Fibroblast of pulmonary artery (primary cell): ENCODE results near the gene DIAPH3.

Experiments
- DNase-seq: peaks from one replicate; pipeline ENCODE4 v3.0.0-alpha.2; 2010; ENCODE audit warnings: low read depth
- H3K4me3 ChIP-seq: replicated peaks from 2 replicates; pipeline ENCODE4 v1.5.1; 2011; ENCODE audit warnings: low read depth, mild to moderate bottlenecking, control low read depth, low read length, moderate library complexity
- TF ChIP-seq, protein P1 (sequence below): IDR thresholded peaks from 2 replicates; pipeline ENCODE4 v1.5.1; 2011; ENCODE audit warnings: mild to moderate bottlenecking, control low read depth, low read length, inconsistent platforms; ENCODE audit errors: missing control alignments

DIAPH3 gene

GRCh38 chr13:59914556-59914955 is 249.2 kb downstream of the DIAPH3 start:
- peak; percentile 41 for DNase-seq
- no peak overlapping the region for H3K4me3 ChIP-seq
- TF ChIP-seq, protein P1, sequence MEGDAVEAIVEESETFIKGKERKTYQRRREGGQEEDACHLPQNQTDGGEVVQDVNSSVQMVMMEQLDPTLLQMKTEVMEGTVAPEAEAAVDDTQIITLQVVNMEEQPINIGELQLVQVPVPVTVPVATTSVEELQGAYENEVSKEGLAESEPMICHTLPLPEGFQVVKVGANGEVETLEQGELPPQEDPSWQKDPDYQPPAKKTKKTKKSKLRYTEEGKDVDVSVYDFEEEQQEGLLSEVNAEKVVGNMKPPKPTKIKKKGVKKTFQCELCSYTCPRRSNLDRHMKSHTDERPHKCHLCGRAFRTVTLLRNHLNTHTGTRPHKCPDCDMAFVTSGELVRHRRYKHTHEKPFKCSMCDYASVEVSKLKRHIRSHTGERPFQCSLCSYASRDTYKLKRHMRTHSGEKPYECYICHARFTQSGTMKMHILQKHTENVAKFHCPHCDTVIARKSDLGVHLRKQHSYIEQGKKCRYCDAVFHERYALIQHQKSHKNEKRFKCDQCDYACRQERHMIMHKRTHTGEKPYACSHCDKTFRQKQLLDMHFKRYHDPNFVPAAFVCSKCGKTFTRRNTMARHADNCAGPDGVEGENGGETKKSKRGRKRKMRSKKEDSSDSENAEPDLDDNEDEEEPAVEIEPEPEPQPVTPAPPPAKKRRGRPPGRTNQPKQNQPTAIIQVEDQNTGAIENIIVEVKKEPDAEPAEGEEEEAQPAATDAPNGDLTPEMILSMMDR: no peak

DNA sequence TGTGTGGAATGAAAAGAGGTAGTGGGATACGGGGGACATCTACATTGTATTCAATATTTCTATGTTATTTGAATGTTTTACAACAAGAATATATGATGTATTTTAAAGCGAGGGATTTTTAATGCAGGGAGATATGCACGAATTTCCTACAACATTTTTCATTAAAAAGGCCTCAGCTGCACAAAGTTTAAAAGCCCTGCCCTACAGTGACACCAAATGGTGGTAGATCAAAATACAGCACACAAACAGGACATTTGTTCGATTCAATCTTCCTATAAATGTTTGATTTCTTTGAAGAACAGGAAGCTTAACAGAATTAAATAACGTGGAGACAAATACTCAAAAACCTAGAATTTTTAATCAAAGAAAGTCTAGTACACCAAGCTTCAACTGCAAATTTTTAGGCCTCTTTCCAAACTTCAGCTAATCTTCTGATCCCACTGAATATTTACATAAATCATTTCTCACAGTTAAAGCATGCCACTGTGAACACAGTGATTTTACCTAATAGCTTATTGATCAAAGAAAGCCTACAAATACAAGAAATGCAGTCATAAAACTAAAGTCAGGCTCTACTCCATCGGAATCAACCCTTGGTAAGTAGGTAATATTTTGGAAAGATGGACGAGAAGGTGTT is 257.2 kb downstream of the DIAPH3 start:
- TF ChIP-seq, protein P1: peak; percentile 75
- peak; percentile 72 for DNase-seq
- H3K4me3 ChIP-seq: no peak overlapping the region

- DNase-seq: no peak
- H3K4me3 ChIP-seq: no peak overlapping the region
- TF ChIP-seq, protein P1: no peak
Measured at GRCh38 chr13:59901191-59901590, 262.5 kb downstream of the DIAPH3 start.

DNA sequence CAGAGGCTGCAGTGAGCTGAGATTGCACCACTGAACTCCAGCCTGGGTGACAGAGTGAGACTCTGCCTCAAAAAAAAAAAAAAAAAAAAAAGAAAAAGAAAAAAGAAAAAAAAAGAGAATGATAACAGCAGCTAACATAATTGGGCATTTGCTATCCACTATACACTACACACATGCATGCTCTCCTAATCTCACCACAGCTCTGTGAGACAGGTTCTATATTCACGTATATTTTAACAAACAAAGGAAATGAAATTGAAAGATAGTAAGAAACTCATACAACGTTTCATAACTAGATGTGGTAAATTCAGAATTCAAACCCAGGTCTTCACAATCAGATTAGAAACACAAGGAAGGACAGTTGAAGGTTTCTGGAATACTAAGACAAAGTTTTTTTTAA is 265.7 kb downstream of the DIAPH3 start:
- DNase-seq: no peak
- TF ChIP-seq, protein P1: no peak
- no peak overlapping the region for H3K4me3 ChIP-seq

- no peak for DNase-seq
- H3K4me3 ChIP-seq: no peak overlapping the region
- TF ChIP-seq, protein P1: no peak
Measured at GRCh38 chr13:59893266-59893665, 270.5 kb downstream of the DIAPH3 start.

GRCh38 chr13:59891053-59891452 is 272.7 kb downstream of the DIAPH3 start:
- TF ChIP-seq, protein P1: no peak
- H3K4me3 ChIP-seq: no peak overlapping the region
- no peak for DNase-seq

DNA sequence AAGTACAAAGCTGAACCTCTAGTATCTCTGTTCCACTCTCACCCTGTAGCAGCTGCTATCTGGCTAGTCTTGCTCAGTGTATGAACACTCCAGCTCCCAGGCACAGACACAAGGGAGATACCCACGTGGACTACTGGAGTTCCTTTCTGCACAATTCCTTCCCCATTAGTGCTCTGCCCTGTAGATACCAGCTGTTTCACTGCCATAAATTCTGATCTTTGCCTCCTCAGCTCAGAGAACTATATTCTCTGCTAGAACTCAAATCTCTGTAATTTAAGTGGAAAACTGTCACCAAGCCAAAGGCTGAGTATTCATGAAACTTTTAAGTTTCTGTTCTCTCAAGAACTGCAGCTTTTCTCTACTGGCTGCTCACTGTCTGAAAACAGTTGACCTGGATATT is 273.7 kb downstream of the DIAPH3 start:
- DNase-seq: no peak
- H3K4me3 ChIP-seq: no peak overlapping the region
- TF ChIP-seq, protein P1: no peak
